Neural cell (in vitro differentiated cells): Measurements from ENCODE around the gene EFS.

Source experiments
- EP300 ChIP-seq: fragments of 450-650 bp; conservative IDR thresholded peaks from 2 replicates; pipeline ENCODE4 v1.6.1; 2014; ENCODE audit warnings: antibody characterized with exemption, mild to moderate bottlenecking, moderate library complexity; ENCODE audit not compliant: poor library complexity, severe bottlenecking
- POLR2AphosphoS5 ChIP-seq: IDR thresholded peaks from 2 replicates; pipeline ENCODE4 v1.6.1; 2012
- RAD21 ChIP-seq: fragments of 450-650 bp; conservative IDR thresholded peaks from 2 replicates; pipeline ENCODE4 v1.6.1; 2014; ENCODE audit warnings: antibody characterized with exemption, mild to moderate bottlenecking, moderate library complexity
- TAF1 ChIP-seq: IDR thresholded peaks from 2 replicates; pipeline ENCODE4 v1.6.1; 2012; ENCODE audit warnings: low read depth
- TF ChIP-seq, protein P1 (sequence below): fragments of 450-650 bp; IDR thresholded peaks from 2 replicates; pipeline ENCODE4 v1.5.1; 2014; ENCODE audit warnings: antibody characterized with exemption, mild to moderate bottlenecking, moderate library complexity; ENCODE audit not compliant: poor library complexity, severe bottlenecking

DNA sequence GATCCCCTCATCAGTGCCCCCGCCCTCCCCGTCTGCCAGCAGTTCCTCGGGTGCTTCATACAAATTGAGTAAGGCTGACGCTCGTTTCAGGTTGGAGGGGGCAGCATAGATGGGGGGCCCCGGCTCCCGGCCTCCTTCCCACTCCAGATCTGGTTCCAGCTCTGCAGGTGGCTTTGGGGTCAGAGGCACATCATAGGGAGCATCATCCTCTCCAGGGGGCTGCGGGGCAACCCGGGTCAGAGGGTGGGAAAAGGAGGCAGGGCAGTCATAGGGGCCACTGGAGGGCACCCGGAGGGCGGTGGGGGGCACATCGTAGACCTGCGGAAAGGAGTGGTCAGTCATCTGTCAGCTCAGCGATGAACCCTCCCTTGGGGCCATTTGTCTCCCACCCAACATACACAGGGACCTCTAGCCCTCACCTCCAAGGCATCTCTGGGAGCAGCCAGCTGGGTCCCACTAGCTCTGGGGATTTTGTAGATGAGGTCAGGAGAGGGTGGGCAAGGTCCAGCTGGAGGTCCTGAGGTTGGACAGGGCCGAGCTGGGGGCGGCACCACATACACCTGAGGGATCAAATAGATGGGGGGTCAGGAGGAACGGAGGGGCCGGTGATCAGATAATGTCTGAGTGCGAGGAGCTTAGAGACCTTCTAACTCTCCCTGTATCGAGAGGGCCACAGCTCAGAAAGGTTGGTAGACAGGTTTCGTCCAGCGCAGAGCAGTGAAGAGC, 5.1 kb downstream of the EFS start:
- TF ChIP-seq TAF1, result no peak
- TF ChIP-seq, protein P1, sequence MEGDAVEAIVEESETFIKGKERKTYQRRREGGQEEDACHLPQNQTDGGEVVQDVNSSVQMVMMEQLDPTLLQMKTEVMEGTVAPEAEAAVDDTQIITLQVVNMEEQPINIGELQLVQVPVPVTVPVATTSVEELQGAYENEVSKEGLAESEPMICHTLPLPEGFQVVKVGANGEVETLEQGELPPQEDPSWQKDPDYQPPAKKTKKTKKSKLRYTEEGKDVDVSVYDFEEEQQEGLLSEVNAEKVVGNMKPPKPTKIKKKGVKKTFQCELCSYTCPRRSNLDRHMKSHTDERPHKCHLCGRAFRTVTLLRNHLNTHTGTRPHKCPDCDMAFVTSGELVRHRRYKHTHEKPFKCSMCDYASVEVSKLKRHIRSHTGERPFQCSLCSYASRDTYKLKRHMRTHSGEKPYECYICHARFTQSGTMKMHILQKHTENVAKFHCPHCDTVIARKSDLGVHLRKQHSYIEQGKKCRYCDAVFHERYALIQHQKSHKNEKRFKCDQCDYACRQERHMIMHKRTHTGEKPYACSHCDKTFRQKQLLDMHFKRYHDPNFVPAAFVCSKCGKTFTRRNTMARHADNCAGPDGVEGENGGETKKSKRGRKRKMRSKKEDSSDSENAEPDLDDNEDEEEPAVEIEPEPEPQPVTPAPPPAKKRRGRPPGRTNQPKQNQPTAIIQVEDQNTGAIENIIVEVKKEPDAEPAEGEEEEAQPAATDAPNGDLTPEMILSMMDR, result no peak
- TF ChIP-seq POLR2AphosphoS5, result no peak
- TF ChIP-seq EP300, result no peak
- no peak for TF ChIP-seq RAD21
